K562 (cell line): ENCODE results near the gene DENND5B. TPM values are rescaled to one million over a fixed set of nuclear protein-coding genes. Genes with fewer than 3 reads are reported as not detected.
A peak's percentile ranks its signal among the peaks of the same experiment; 100 is the strongest.

ENCODE experiments used
- CXXC5 ChIP-seq: fragments of 250-450 bp; sonication (Bioruptor Pico); IDR thresholded peaks from 2 replicates; pipeline ENCODE4 v1.8.0; 2022; ENCODE audit warnings: inconsistent platforms, mild to moderate bottlenecking, moderate library complexity
- E2F1 ChIP-seq: sonication (generic); formaldehyde crosslinking; IDR thresholded peaks from 2 replicates; pipeline ENCODE4 v1.8.1; 2023; ENCODE audit warnings: mild to moderate bottlenecking, missing genetic modification reagents, moderate library complexity
- MAZ ChIP-seq, 2 experiments: fragments of 450-650 bp in 1 of 2; sonication (generic) in 1 of 2; formaldehyde crosslinking; IDR thresholded peaks in 1 of 2; conservative IDR thresholded peaks in 1 of 2; 2 replicates each; pipeline versions ENCODE4 v1.4.0 to v1.5.0; 2020; ENCODE audit warnings: mild to moderate bottlenecking in 1 of 2, missing genetic modification reagents in 1 of 2
- TEAD2 ChIP-seq: fragments of 450-650 bp; IDR thresholded peaks from 2 replicates; pipeline ENCODE4 v1.6.1; 2016; ENCODE audit warnings: missing genetic modification characterization, control low read depth, missing compliant biosample characterization
- ZBTB11 ChIP-seq, 3 experiments: fragments of 200-800 bp in 1 of 3; fragments of 250-450 bp in 1 of 3; fragments of 450-650 bp in 1 of 3; sonication (Bioruptor Pico) in 1 of 3; sonication (Bioruptor generic) in 1 of 3; formaldehyde crosslinking in 1 of 3; IDR thresholded peaks; 2 replicates each; pipeline versions ENCODE4 v1.6.1 to v1.8.0; 2016 to 2022; ENCODE audit warnings: mild to moderate bottlenecking in 2 of 3, missing genetic modification characterization in 2 of 3, missing compliant biosample characterization in 1 of 3, moderate library complexity in 1 of 3
- ZFX ChIP-seq: sonication (generic); formaldehyde crosslinking; IDR thresholded peaks from 2 replicates; pipeline ENCODE4 v1.8.0; 2022; ENCODE audit warnings: mild to moderate bottlenecking, missing genetic modification reagents, moderate library complexity
- ZNF445 ChIP-seq: fragments of 250-450 bp; sonication (Bioruptor Pico); IDR thresholded peaks from 2 replicates; pipeline ENCODE4 v1.4.0; 2020; ENCODE audit warnings: low read depth, mild to moderate bottlenecking, moderate library complexity
- polyA plus RNA-seq, 8 experiments: library from polyadenylated mRNA; depleted of rRNA in 4 of 8; stranded (reverse) in 5 of 8; unstranded in 3 of 8; fragments of >200 nt; fragmentation: Nextera tagmentation in 2 of 8; fragmentation: Illumina TruSeq in 1 of 8; extraction: Ambion mirVana in 2 of 8; extraction: Trizol in 1 of 8; gene quantifications; 2 replicates each; pipeline versions ENCODE4 v1.2.1 to v1.2.3, GENCODE V29; 2011 to 2014; ENCODE audit warnings: inconsistent platforms in 1 of 8, missing spikeins in 1 of 8
- total RNA-seq, 7 experiments: library from RNA; depleted of rRNA in 6 of 7; stranded (reverse); fragments of >200 nt in 6 of 7; fragmentation: Illumina TruSeq in 2 of 7; extraction: Trizol in 2 of 7; gene quantifications; 2 replicates each; pipeline versions ENCODE4 v1.2.1 to v1.2.3, GENCODE V29; 2011 to 2021; ENCODE audit warnings: low replicate concordance in 1 of 7

The DENND5B gene
- total and polyA plus RNA-seq, 9 of the 15 experiments (the other 6 are each of a cell fraction or from before 2014, with no cell fraction given): 0.99 to 6.0 (median 3.6) TPM

- TF ChIP-seq E2F1 (CRISPR knock-in tag): no peak
- TF ChIP-seq ZBTB11 (CRISPR knock-in tag; IDR thresholded peaks at IDR 0.05): peak in 1 of 3 experiments; percentile 59; a peak in 1 of 6 replicates
- TF ChIP-seq ZNF445 (CRISPR knock-in tag): no peak
- peak; percentile 42; the same call in 1 of the 2 replicates for TF ChIP-seq ZFX
- TF ChIP-seq CXXC5: peak; percentile 53; the same call in 1 of the 2 replicates
- TF ChIP-seq MAZ (CRISPR knock-in tag; conservative IDR thresholded peaks at IDR 0.05 in 1 of 2, IDR thresholded peaks at IDR 0.05 in 1 of 2): peak in 1 of 2 experiments; percentile 28; a peak in 2 of 4 replicates
- no peak for TF ChIP-seq TEAD2 (tag)
These were observed at the start of gene DENND5B (continued) for GRCh38 chr12:31590642-31591379.
